WTC11 (cell line): ENCODE data around the gene ZMYND8. TPM values are rescaled to one million over a fixed set of nuclear protein-coding genes. Genes with fewer than 3 reads are reported as not detected.

Experiments used
- ATAC-seq: fragments of 200-7000 bp; cut with Tn5 transposase; 2 replicates; pipeline ENCODE4 v1.10.0; 2021; ENCODE audit warnings: mild to moderate bottlenecking, moderate library complexity
- CTCF ChIA-PET: fragments of 300-600 bp; sonication (Branson Sonifier 250); formaldehyde crosslinking; loops from one replicate; lab custom pipeline; 2021; ENCODE audit warnings: antibody characterized with exemption; lab: Charles Lee
- POLR2A ChIA-PET: fragments of 350-600 bp; sonication (Branson Sonifier 250); formaldehyde crosslinking; loops from one replicate; lab custom pipeline; 2021; ENCODE audit warnings: antibody characterized with exemption; lab: Charles Lee
- DNase-seq: peaks from one replicate; pipeline ENCODE4 v3.0.0; 2021; ENCODE audit warnings: low spot score
- H3K27ac Mint-ChIP-seq: 2 replicates; pipeline ENCODE4 v1.8.0; 2021; ENCODE audit warnings: mixed read lengths
- H3K27me3 Mint-ChIP-seq: 2 replicates; pipeline ENCODE4 v1.8.0; 2021; ENCODE audit warnings: low read depth, mild to moderate bottlenecking, moderate library complexity, mixed read lengths
- H3K36me3 Mint-ChIP-seq: 2 replicates; pipeline ENCODE4 v1.8.0; 2021; ENCODE audit warnings: mixed read lengths
- H3K4me1 Mint-ChIP-seq: 2 replicates; pipeline ENCODE4 v1.8.0; 2022; ENCODE audit warnings: mixed read lengths
- H3K4me3 Mint-ChIP-seq: 2 replicates; pipeline ENCODE4 v1.8.0; 2021; ENCODE audit warnings: mild to moderate bottlenecking, moderate library complexity, mixed read lengths
- H3K9me3 Mint-ChIP-seq: 2 replicates; pipeline ENCODE4 v1.8.0; 2021; ENCODE audit warnings: mixed read lengths
- ATF2 ChIP-seq: sonication (generic); formaldehyde crosslinking; IDR thresholded peaks from 2 replicates; pipeline ENCODE4 v1.8.1; 2022; ENCODE audit warnings: low read depth, missing genetic modification reagents, borderline replicate concordance
- E2F1 ChIP-seq: sonication (generic); formaldehyde crosslinking; IDR thresholded peaks from 2 replicates; pipeline ENCODE4 v1.8.0; 2022; ENCODE audit warnings: mild to moderate bottlenecking, missing genetic modification reagents
- FOXJ3 ChIP-seq: sonication (generic); formaldehyde crosslinking; IDR thresholded peaks from 2 replicates; pipeline ENCODE4 v1.9.0; 2021; ENCODE audit warnings: missing genetic modification reagents, mild to moderate bottlenecking, borderline replicate concordance
- FOXP1 ChIP-seq: sonication (generic); formaldehyde crosslinking; IDR thresholded peaks from 2 replicates; pipeline ENCODE4 v1.8.0; 2022; ENCODE audit warnings: missing genetic modification reagents, mild to moderate bottlenecking, moderate library complexity, borderline replicate concordance
- GRHL2 ChIP-seq: fragments of 250-450 bp; sonication (Bioruptor Pico); IDR thresholded peaks from 2 replicates; pipeline ENCODE4 v1.8.0; 2022; ENCODE audit warnings: mild to moderate bottlenecking, moderate library complexity; ENCODE audit not compliant: insufficient replicate concordance, severe bottlenecking
- JUN ChIP-seq: sonication (generic); formaldehyde crosslinking; IDR thresholded peaks from 2 replicates; pipeline ENCODE4 v1.8.0; 2023; ENCODE audit warnings: mild to moderate bottlenecking, missing genetic modification reagents
- KAT7 ChIP-seq: sonication (generic); formaldehyde crosslinking; IDR thresholded peaks from 2 replicates; pipeline ENCODE4 v1.8.1; 2023; ENCODE audit warnings: missing genetic modification reagents, mild to moderate bottlenecking, borderline replicate concordance
- NR1H2 ChIP-seq: sonication (generic); formaldehyde crosslinking; IDR thresholded peaks from 2 replicates; pipeline ENCODE4 v1.9.0; 2021; ENCODE audit warnings: mild to moderate bottlenecking, moderate library complexity, missing genetic modification reagents
- NR2C2 ChIP-seq: sonication (generic); formaldehyde crosslinking; IDR thresholded peaks from 2 replicates; pipeline ENCODE4 v1.8.0; 2022; ENCODE audit warnings: mild to moderate bottlenecking, missing genetic modification reagents
- ZBTB43 ChIP-seq: sonication (generic); formaldehyde crosslinking; IDR thresholded peaks from 2 replicates; pipeline ENCODE4 v1.8.1; 2023; ENCODE audit warnings: mild to moderate bottlenecking, missing genetic modification reagents
- ZNF219 ChIP-seq: sonication (generic); formaldehyde crosslinking; IDR thresholded peaks from 2 replicates; pipeline ENCODE4 v1.8.0; 2023; ENCODE audit warnings: missing genetic modification reagents, mild to moderate bottlenecking, borderline replicate concordance
- ZNF263 ChIP-seq: sonication (generic); formaldehyde crosslinking; IDR thresholded peaks from 2 replicates; pipeline ENCODE4 v1.8.1; 2022; ENCODE audit warnings: low read depth, mild to moderate bottlenecking, moderate library complexity, missing genetic modification reagents
- total RNA-seq: library from RNA; stranded (reverse); gene quantifications from 3 replicates; pipeline ENCODE4 v1.2.3, GENCODE V29; 2021
- TF ChIP-seq, protein P1 (sequence below): sonication (generic); formaldehyde crosslinking; conservative IDR thresholded peaks from 2 replicates; pipeline ENCODE4 v1.8.1; 2022; ENCODE audit warnings: mild to moderate bottlenecking, missing genetic modification reagents
- TF ChIP-seq, protein P2 (sequence below): fragments of 250-450 bp; sonication (Bioruptor Pico); IDR thresholded peaks from 2 replicates; pipeline ENCODE4 v2.1.2; 2022; ENCODE audit warnings: mild to moderate bottlenecking, moderate library complexity
- TF ChIP-seq, protein P3 (sequence below): sonication (generic); formaldehyde crosslinking; IDR thresholded peaks from 2 replicates; pipeline ENCODE4 v1.8.0; 2022; ENCODE audit warnings: missing genetic modification reagents
- TF ChIP-seq, protein P4 (sequence below): sonication (generic); formaldehyde crosslinking; IDR thresholded peaks from 2 replicates; pipeline ENCODE4 v1.8.1; 2022; ENCODE audit warnings: mild to moderate bottlenecking, missing genetic modification reagents, moderate library complexity, borderline replicate concordance

The ZMYND8 gene
- total RNA-seq, 1 experiment from 2014 or later, result 114 TPM

DNA sequence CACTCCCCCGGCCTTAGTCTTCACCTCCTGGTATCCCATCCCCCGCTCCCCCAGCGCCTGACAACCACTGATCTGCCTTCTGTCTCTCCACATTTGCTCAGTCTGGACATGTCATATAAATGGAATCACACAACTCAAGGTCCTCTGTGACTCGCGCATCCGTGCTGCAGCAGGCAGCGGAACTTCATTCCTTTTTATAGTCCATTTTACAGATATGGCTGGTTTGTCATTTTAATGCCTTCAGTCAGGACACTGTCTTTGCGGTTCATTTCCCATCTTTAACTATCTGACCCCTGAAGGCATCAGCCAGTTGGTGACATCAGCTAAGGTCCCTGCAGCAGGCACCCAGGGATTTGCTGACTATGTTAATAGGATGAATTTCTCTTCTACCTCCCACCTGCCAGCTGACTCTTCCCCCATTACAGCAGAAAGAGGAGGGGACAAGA, 125.7 kb downstream of the ZMYND8 start:
- ChIA-PET POLR2A (interaction anchor here (0.5 kb wide), 1 partner anchor 137 kb away, joined by 4 read pairs; no protein-coding TSS in a partner anchor), CTCF (interaction anchor here (0.8 to 3.1 kb wide), 2 partner anchors 25 to 42 kb away, joined by 3 to 15 read pairs; no protein-coding TSS in a partner anchor)
- peaks cover 73% of the 10 kb centered on the region for H3K36me3 Mint-ChIP-seq
- no peak overlapping the region for H3K4me3 Mint-ChIP-seq
- DNase-seq, result no peak
- ATAC-seq, result no peak
- no peaks in the 10 kb centered on the region for H3K27me3 Mint-ChIP-seq
- peaks cover 22% of the 10 kb centered on the region for H3K4me1 Mint-ChIP-seq
- TF ChIP-seq JUN (CRISPR knock-in tag), result no peak
- TF ChIP-seq NR1H2, result no peak
- TF ChIP-seq NR2C2 (CRISPR knock-in tag), result no peak
- TF ChIP-seq KAT7 (CRISPR knock-in tag), result no peak
- TF ChIP-seq ZBTB43 (CRISPR knock-in tag), result no peak
- no peak for TF ChIP-seq E2F1 (CRISPR knock-in tag)
- TF ChIP-seq FOXP1 (CRISPR knock-in tag), result no peak
- TF ChIP-seq, protein P1, sequence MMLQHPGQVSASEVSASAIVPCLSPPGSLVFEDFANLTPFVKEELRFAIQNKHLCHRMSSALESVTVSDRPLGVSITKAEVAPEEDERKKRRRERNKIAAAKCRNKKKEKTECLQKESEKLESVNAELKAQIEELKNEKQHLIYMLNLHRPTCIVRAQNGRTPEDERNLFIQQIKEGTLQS (CRISPR knock-in tag), result no peak
- TF ChIP-seq, protein P2, sequence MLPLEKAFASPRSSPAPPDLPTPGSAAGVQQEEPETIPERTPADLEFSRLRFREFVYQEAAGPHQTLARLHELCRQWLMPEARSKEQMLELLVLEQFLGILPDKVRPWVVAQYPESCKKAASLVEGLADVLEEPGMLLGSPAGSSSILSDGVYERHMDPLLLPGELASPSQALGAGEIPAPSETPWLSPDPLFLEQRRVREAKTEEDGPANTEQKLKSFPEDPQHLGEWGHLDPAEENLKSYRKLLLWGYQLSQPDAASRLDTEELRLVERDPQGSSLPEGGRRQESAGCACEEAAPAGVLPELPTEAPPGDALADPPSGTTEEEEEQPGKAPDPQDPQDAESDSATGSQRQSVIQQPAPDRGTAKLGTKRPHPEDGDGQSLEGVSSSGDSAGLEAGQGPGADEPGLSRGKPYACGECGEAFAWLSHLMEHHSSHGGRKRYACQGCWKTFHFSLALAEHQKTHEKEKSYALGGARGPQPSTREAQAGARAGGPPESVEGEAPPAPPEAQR (CRISPR knock-in tag), result no peak
- TF ChIP-seq ATF2, result no peak
- no peak for TF ChIP-seq GRHL2 (CRISPR knock-in tag)
- TF ChIP-seq ZNF263 (CRISPR knock-in tag), result no peak
- TF ChIP-seq FOXJ3, result no peak
- TF ChIP-seq, protein P3, sequence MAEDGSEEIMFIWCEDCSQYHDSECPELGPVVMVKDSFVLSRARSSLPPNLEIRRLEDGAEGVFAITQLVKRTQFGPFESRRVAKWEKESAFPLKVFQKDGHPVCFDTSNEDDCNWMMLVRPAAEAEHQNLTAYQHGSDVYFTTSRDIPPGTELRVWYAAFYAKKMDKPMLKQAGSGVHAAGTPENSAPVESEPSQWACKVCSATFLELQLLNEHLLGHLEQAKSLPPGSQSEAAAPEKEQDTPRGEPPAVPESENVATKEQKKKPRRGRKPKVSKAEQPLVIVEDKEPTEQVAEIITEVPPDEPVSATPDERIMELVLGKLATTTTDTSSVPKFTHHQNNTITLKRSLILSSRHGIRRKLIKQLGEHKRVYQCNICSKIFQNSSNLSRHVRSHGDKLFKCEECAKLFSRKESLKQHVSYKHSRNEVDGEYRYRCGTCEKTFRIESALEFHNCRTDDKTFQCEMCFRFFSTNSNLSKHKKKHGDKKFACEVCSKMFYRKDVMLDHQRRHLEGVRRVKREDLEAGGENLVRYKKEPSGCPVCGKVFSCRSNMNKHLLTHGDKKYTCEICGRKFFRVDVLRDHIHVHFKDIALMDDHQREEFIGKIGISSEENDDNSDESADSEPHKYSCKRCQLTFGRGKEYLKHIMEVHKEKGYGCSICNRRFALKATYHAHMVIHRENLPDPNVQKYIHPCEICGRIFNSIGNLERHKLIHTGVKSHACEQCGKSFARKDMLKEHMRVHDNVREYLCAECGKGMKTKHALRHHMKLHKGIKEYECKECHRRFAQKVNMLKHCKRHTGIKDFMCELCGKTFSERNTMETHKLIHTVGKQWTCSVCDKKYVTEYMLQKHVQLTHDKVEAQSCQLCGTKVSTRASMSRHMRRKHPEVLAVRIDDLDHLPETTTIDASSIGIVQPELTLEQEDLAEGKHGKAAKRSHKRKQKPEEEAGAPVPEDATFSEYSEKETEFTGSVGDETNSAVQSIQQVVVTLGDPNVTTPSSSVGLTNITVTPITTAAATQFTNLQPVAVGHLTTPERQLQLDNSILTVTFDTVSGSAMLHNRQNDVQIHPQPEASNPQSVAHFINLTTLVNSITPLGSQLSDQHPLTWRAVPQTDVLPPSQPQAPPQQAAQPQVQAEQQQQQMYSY (CRISPR knock-in tag), result no peak
- no peaks in the 10 kb centered on the region for H3K9me3 Mint-ChIP-seq
- H3K27ac Mint-ChIP-seq, result peak overlapping the region; percentile 46

GRCh38 chr20:47228654-47229053, 127.8 kb downstream of the ZMYND8 start:
- ChIA-PET CTCF (interaction anchor here (0.8 to 1.0 kb wide), 2 partner anchors 23 to 155 kb away, joined by 3 to 4 read pairs; no protein-coding TSS in a partner anchor), POLR2A (no interaction called here)
- H3K36me3 Mint-ChIP-seq, result peaks cover 76% of the 10 kb centered on the region
- TF ChIP-seq ZNF219 (CRISPR knock-in tag), result no peak
- TF ChIP-seq, protein P4, sequence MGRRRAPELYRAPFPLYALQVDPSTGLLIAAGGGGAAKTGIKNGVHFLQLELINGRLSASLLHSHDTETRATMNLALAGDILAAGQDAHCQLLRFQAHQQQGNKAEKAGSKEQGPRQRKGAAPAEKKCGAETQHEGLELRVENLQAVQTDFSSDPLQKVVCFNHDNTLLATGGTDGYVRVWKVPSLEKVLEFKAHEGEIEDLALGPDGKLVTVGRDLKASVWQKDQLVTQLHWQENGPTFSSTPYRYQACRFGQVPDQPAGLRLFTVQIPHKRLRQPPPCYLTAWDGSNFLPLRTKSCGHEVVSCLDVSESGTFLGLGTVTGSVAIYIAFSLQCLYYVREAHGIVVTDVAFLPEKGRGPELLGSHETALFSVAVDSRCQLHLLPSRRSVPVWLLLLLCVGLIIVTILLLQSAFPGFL (CRISPR knock-in tag), result no peak
- TF ChIP-seq, protein P3 (CRISPR knock-in tag), result no peak

More at GRCh38 chr20:47228654-47229053, 127.8 kb downstream of the ZMYND8 start:
- no peak for DNase-seq
- Mint-ChIP-seq H3K27ac (no peak overlapping the region), H3K4me1 (peaks cover 22% of the 10 kb centered on the region), H3K4me3 (no peak overlapping the region), H3K27me3 (no peaks in the 10 kb centered on the region), H3K9me3 (no peaks in the 10 kb centered on the region)
- no peak for ATAC-seq
